GM12878 (cell line): ENCODE measurements around the gene TTC33. TPM values are rescaled to one million over a fixed set of nuclear protein-coding genes. Genes with fewer than 3 reads are reported as not detected.

Experiments
- ATAC-seq: fragments of 200-7000 bp; cut with Tn5 transposase; 3 replicates; pipeline ENCODE4 v1.9.1; 2020; ENCODE audit warnings: mild to moderate bottlenecking, moderate library complexity
- BruUV-seq: library from RNA; stranded (reverse); fragments of 400-500 nt; replicated peaks from 2 replicates; lab custom pipeline; 2021; lab: Mats Ljungman, UMichigan
- CTCF ChIA-PET: fragments of 300-600 bp; sonication (Branson Sonifier 250); formaldehyde crosslinking; extraction: SDS; loops from one replicate; lab custom pipeline; 2021; ENCODE audit warnings: inconsistent platforms; lab: Yijun Ruan, JAX
- POLR2A ChIA-PET: fragments of 350-600 bp; formaldehyde crosslinking; extraction: SDS; loops from one replicate; lab custom pipeline; 2021; ENCODE audit warnings: inconsistent platforms; lab: Charles Lee
- RAD21 ChIA-PET: fragments of 300-600 bp; sonication (Branson Sonifier 250); formaldehyde crosslinking; loops from one replicate; lab custom pipeline; 2023; ENCODE audit warnings: antibody characterized with exemption; ENCODE audit not compliant: unreplicated experiment; lab: Charles Lee
- SMC1A ChIA-PET: fragments of 300-600 bp; sonication (Branson Sonifier 250); formaldehyde crosslinking; loops from one replicate; lab custom pipeline; 2023; ENCODE audit not compliant: unreplicated experiment, uncharacterized antibody; lab: Charles Lee
- DNase-seq: peaks from one replicate; pipeline ENCODE4 v3.0.0-alpha.2; 2011; ENCODE audit warnings: low read depth, low spot score
- FAIRE-seq: peaks from 3 replicates; lab custom pipeline; 2011; peaks lifted over from hg19 to GRCh38; lab: Jason Lieb, UNC
- H2AFZ ChIP-seq: 2 replicates; pipeline ENCODE4 v1.6.0; 2011; ENCODE audit warnings: low read depth, low read length, control low read depth; ENCODE audit not compliant: control insufficient read depth
- H3K27ac ChIP-seq: 2 replicates; pipeline ENCODE4 v1.5.1; 2011; ENCODE audit warnings: control low read depth; ENCODE audit not compliant: control insufficient read depth, insufficient read depth
- H3K27me3 ChIP-seq, 2 experiments: replicated peaks in 1 of 2; 2 replicates each; pipeline versions ENCODE4 v1.6.0 to v1.6.1; 2011; ENCODE audit warnings: low read length in 1 of 2; ENCODE audit not compliant: control insufficient read depth in 2 of 2, insufficient read depth in 2 of 2
- H3K36me3 ChIP-seq, 2 experiments: 2 replicates each; pipeline ENCODE4 v1.5.1; 2011; ENCODE audit warnings: low read length in 1 of 2; ENCODE audit not compliant: control insufficient read depth in 2 of 2, insufficient read depth in 2 of 2
- H3K4me1 ChIP-seq: 2 replicates; pipeline ENCODE4 v1.6.1; 2011; ENCODE audit warnings: mild to moderate bottlenecking, low read length, moderate library complexity, mixed read lengths; ENCODE audit not compliant: control insufficient read depth, insufficient read depth
- H3K4me2 ChIP-seq: 2 replicates; pipeline ENCODE4 v1.6.0; 2011; ENCODE audit warnings: control low read depth; ENCODE audit not compliant: control insufficient read depth, insufficient read depth
- H3K4me3 ChIP-seq: fragments of 200-600 bp; sonication (generic); 2 replicates; pipeline ENCODE4 v1.5.1; 2016
- H3K79me2 ChIP-seq: 2 replicates; pipeline ENCODE4 v1.6.0; 2011; ENCODE audit warnings: low read length; ENCODE audit not compliant: control insufficient read depth, insufficient read depth
- H3K9ac ChIP-seq: 2 replicates; pipeline ENCODE4 v1.8.0; 2011; ENCODE audit warnings: low read length, control low read depth, mixed read lengths; ENCODE audit not compliant: control insufficient read depth, insufficient read depth
- H3K9me3 ChIP-seq: replicated peaks from 3 replicates; pipeline ENCODE4 v1.5.1; 2011; ENCODE audit warnings: mild to moderate bottlenecking, low read length; ENCODE audit not compliant: control insufficient read depth, insufficient read depth
- H4K20me1 ChIP-seq: 2 replicates; pipeline ENCODE4 v1.6.0; 2011; ENCODE audit not compliant: control insufficient read depth, insufficient read depth
- CBX3 ChIP-seq: fragments of 200-600 bp; sonication (generic); IDR thresholded peaks from 2 replicates; pipeline ENCODE4 v1.6.1; 2016; ENCODE audit warnings: low read depth, borderline replicate concordance
- FOXK2 ChIP-seq: fragments of 450-650 bp; IDR thresholded peaks from 2 replicates; pipeline ENCODE4 v1.6.1; 2017; ENCODE audit warnings: mild to moderate bottlenecking, moderate library complexity
- HDAC6 ChIP-seq: fragments of 200-600 bp; sonication (generic); IDR thresholded peaks from one replicate; pipeline ENCODE4 v1.8.0; 2017; ENCODE audit warnings: antibody characterized with exemption; ENCODE audit not compliant: unreplicated experiment
- MYC ChIP-seq: IDR thresholded peaks from 2 replicates; pipeline ENCODE4 v1.6.1; 2011; ENCODE audit warnings: mild to moderate bottlenecking, low read length, moderate library complexity, inconsistent platforms; ENCODE audit not compliant: insufficient read depth, insufficient replicate concordance, insufficient read length, severe bottlenecking
- NFYB ChIP-seq: IDR thresholded peaks from 2 replicates; pipeline ENCODE4 v1.6.1; 2011; ENCODE audit warnings: low read depth, mild to moderate bottlenecking, low read length, improper control_type of control experiment, moderate library complexity; ENCODE audit not compliant: insufficient read depth
- RFX5 ChIP-seq: IDR thresholded peaks from 2 replicates; pipeline ENCODE4 v1.6.1; 2011; ENCODE audit warnings: low read depth, low read length, improper control_type of control experiment
- SMAD1 ChIP-seq: fragments of 450-650 bp; IDR thresholded peaks from 2 replicates; pipeline ENCODE4 v1.6.1; 2018; ENCODE audit warnings: mild to moderate bottlenecking, low read depth; ENCODE audit not compliant: partially characterized antibody
- in situ Hi-C: fragments of 300-500 bp; cut with MboI; formaldehyde crosslinking; loops from 9 replicates; pipeline ENCODE4 v1.14.3; 2018; ENCODE audit warnings: mixed read lengths
- intact Hi-C: fragments of 100-400 bp; cut with micrococcal nuclease; formaldehyde crosslinking; loops from one replicate; pipeline ENCODE4 v1.14.2; 2022; ENCODE audit not compliant: unreplicated experiment
- polyA plus RNA-seq, 11 experiments: library from polyadenylated mRNA; depleted of rRNA in 4 of 11; unstranded in 6 of 11; stranded (reverse) in 5 of 11; fragments of >200 nt; fragmentation: Nextera tagmentation in 4 of 11; fragmentation: Illumina TruSeq in 1 of 11; extraction: Ambion mirVana in 4 of 11; extraction: Trizol in 1 of 11; gene quantifications; 1 replicate in 1 of 11; 2 replicates in 10 of 11; pipeline versions ENCODE4 v1.2.1 to v1.2.3, GENCODE V29; 2011 to 2016; ENCODE audit warnings: inconsistent platforms in 2 of 11, missing spikeins in 2 of 11, low read depth in 1 of 11
- total RNA-seq, 4 experiments: library from RNA; depleted of rRNA in 3 of 4; stranded (reverse); fragments of >200 nt in 3 of 4; fragmentation: Illumina TruSeq in 1 of 4; extraction: Trizol in 1 of 4; gene quantifications; 2 replicates each; pipeline versions ENCODE4 v1.2.1 to v1.2.3, GENCODE V29; 2013 to 2021

Gene TTC33
- total and polyA plus RNA-seq, 10 of the 15 experiments (the other 5 are each of a cell fraction or from before 2014, with no cell fraction given): 7.9 to 22.3 (median 14.6) TPM

GRCh38 chr5:40735609-40736008 lies 20.2 kb downstream of the TTC33 start:
- Histone ChIP-seq H3K4me1 (no peaks in the 10 kb centered on the region), H3K9me3 (no peaks in the 10 kb centered on the region; the same call in 2 of the 3 replicates), H3K36me3 (no peaks in the 10 kb centered on the region), H3K4me2 (no peak overlapping the region), H2AFZ (no peak overlapping the region), H3K27ac (no peak overlapping the region)
- in situ Hi-C loops: no loop called here
- no peak for DNase-seq
- ChIA-PET POLR2A (interaction anchor here (0.7 kb wide), 1 partner anchor 813 kb away, joined by 3 read pairs; no protein-coding TSS in a partner anchor), RAD21 (interaction anchor here (0.7 to 1.0 kb wide), 2 partner anchors 43 to 746 kb away, joined by 3 read pairs; no protein-coding TSS in a partner anchor), CTCF (interaction anchor here (0.6 to 3.1 kb wide), 16 partner anchors 10 to 1157 kb away, joined by 3 to 11 read pairs (median 4); no protein-coding TSS in a partner anchor), SMC1A (interaction anchor here (0.6 to 2.5 kb wide), 4 partner anchors 9 to 787 kb away, joined by 4 to 10 read pairs (median 7); no protein-coding TSS in a partner anchor)
- no peak for TF ChIP-seq HDAC6
- no peak for TF ChIP-seq CBX3
- no peak for TF ChIP-seq MYC
- TF ChIP-seq NFYB: no peak
- no peak for TF ChIP-seq RFX5
- no peak for TF ChIP-seq FOXK2
- TF ChIP-seq SMAD1: no peak
- TF ChIP-seq, all 136 proteins: peak for 0
- ATAC-seq (no peak), FAIRE-seq (no peak)
- intact Hi-C loops: loop anchor here (2.0 to 5.0 kb wide), 4 partner anchors 47 to 1158 kb away; no protein-coding TSS in a partner anchor
- BruUV-seq: no TSS peak
- Histone ChIP-seq H3K27me3 (no peaks in the 10 kb centered on the region), H3K79me2 (no peaks in the 10 kb centered on the region), H3K9ac (no peak overlapping the region), H4K20me1 (no peaks in the 10 kb centered on the region), H3K4me3 (no peak overlapping the region)
